ENCODE results near the gene EFNA5.

GRCh38 chr5:107467137-107467932, 203.4 kb downstream of the EFNA5 start:
- TF ChIP-seq CTCF (IDR thresholded peaks at IDR 0.05; ENCODE audit: low read length), result no peak
- TF ChIP-seq EZH2 (IDR thresholded peaks at IDR 0.05; ENCODE audit: borderline replicate concordance, low read length), result no peak

All from OCI-LY1 (cell line).